BLaER1 (cell line): ENCODE results near the gene TMEM178B.

Experiments used
- H3K27ac ChIP-seq: shearing (Covaris generic); formaldehyde crosslinking; 2 replicates; pipeline ENCODE4 v1.8.1; 2022
- H3K27me3 ChIP-seq: shearing (Covaris generic); formaldehyde crosslinking; 2 replicates; pipeline ENCODE4 v1.8.1; 2022
- H3K36me3 ChIP-seq: shearing (Covaris generic); formaldehyde crosslinking; 2 replicates; pipeline ENCODE4 v1.8.1; 2022
- H3K4me1 ChIP-seq: shearing (Covaris generic); formaldehyde crosslinking; 2 replicates; pipeline ENCODE4 v1.8.1; 2022
- H3K4me2 ChIP-seq: shearing (Covaris generic); formaldehyde crosslinking; 2 replicates; pipeline ENCODE4 v1.8.1; 2022
- H3K4me3 ChIP-seq: shearing (Covaris generic); formaldehyde crosslinking; 2 replicates; pipeline ENCODE4 v1.8.1; 2022
- H3K9ac ChIP-seq: shearing (Covaris generic); formaldehyde crosslinking; 2 replicates; pipeline ENCODE4 v1.8.1; 2022
- H3K9me3 ChIP-seq: shearing (Covaris generic); formaldehyde crosslinking; 2 replicates; pipeline ENCODE4 v1.8.1; 2022
- H4K20me1 ChIP-seq: shearing (Covaris generic); formaldehyde crosslinking; 2 replicates; pipeline ENCODE4 v1.8.1; 2022
- Cebpa-rat ChIP-seq: shearing (Covaris generic); IDR thresholded peaks from 2 replicates; pipeline ENCODE4 v1.8.1; 2022

TMEM178B gene

DNA sequence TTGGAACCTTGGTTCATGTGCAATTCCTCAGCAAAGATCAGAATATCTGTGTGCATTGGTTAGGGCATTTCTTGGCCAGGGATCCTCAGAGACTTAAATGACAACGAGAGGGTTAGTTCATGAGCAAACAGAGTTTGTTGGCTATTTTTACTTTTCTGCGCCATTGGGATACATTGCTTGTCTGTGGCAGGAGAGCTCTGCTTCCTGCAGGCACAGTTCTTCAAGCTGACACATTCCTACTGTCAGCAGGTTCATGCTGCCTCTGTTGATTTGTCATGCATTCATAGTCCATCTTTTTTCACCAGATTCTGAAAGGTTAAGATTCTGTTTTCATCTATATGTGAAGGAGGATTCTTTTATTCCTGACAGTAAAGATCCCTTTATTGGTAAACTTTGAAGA is 139.4 kb downstream of the TMEM178B start:
- no peak overlapping the region for H3K9ac ChIP-seq
- H3K36me3 ChIP-seq = no peaks in the 10 kb centered on the region
- H3K4me1 ChIP-seq = no peaks in the 10 kb centered on the region
- no peak overlapping the region for H3K4me2 ChIP-seq
- TF ChIP-seq Cebpa-rat = no peak
- no peak overlapping the region for H3K4me3 ChIP-seq
- H4K20me1 ChIP-seq = no peaks in the 10 kb centered on the region
- no peaks in the 10 kb centered on the region for H3K27me3 ChIP-seq
- H3K9me3 ChIP-seq = no peaks in the 10 kb centered on the region
- no peak overlapping the region for H3K27ac ChIP-seq

DNA sequence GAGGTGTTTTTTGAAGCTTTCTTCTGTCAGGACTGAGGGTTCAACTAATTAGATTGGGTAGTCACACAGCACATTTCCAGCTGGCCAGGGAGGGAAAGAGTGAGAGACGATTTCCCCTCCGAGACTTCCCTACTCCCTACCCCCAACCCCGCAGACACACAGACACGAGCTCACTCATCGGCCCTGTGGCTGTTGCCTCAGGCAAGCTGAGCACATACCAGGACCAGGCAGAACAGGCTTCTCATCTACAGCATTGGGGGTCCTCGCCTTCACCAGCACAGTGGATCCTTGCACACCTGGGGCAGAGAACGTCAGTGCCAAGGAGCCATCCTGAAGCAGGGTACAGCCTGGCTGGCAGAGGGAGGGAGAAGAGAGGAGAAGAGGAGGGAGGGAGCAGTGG is 144.1 kb downstream of the TMEM178B start:
- Histone ChIP-seq H4K20me1 (no peaks in the 10 kb centered on the region), H3K9me3 (no peaks in the 10 kb centered on the region), H3K4me3 (no peak overlapping the region), H3K9ac (no peak overlapping the region), H3K27ac (no peak overlapping the region), H3K4me2 (no peak overlapping the region), H3K27me3 (no peaks in the 10 kb centered on the region), H3K4me1 (no peaks in the 10 kb centered on the region), H3K36me3 (no peaks in the 10 kb centered on the region)
- TF ChIP-seq Cebpa-rat = no peak

DNA sequence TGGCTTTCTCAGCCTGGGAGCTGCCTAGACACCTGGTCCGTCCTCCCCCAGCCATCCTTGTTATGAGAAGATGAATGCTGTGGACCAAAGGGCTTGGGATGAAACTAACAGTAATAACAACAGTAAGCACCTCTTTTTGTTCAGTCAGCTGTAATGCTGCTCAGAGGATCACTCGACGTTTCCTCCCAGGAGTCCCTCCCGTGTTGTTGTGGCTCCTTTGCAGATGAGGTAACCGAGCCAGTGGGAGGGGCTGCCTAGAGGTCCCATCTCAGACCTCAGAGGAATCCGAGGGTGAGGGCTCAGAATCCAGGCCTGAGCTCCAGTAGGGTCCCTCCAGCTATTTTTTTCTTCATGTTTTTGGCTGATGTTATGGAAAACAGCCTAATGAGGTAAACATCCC is 145.1 kb downstream of the TMEM178B start:
- H3K4me1 ChIP-seq = no peaks in the 10 kb centered on the region
- no peaks in the 10 kb centered on the region for H3K36me3 ChIP-seq
- TF ChIP-seq Cebpa-rat = no peak
- no peak overlapping the region for H3K27ac ChIP-seq
- no peaks in the 10 kb centered on the region for H3K27me3 ChIP-seq
- H4K20me1 ChIP-seq = no peaks in the 10 kb centered on the region
- no peak overlapping the region for H3K4me2 ChIP-seq
- no peak overlapping the region for H3K9ac ChIP-seq
- H3K9me3 ChIP-seq = no peaks in the 10 kb centered on the region
- H3K4me3 ChIP-seq = no peak overlapping the region

DNA sequence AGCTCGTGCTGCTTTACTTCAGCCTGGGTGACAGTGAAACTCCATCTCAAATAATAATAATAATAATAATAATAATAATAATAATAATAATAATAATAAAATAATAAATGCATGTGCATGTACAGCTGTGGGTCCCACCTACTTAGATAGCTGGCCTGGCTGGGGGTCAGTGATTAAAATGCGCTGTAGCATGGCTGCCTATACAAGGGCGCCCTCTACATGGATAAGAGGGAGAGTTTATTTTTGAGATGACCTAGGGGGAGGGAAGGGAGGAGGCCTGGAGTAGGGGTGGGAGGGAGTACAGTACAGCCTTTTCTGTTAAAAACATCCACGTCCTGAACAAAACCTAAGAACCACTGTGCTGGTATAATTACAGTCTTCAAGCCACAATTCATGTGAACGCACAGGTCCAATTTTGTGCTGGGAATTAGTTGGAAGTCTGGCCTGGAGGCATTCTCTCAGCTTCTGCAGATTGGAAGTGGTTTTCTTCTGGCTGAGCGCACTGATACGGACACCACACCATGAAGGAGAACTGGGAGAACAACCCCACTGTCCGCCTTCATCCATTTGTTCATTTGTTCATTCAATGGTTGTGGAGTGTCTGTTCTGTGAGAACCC is 146.5 kb downstream of the TMEM178B start:
- no peak for TF ChIP-seq Cebpa-rat
- Histone ChIP-seq H3K9me3 (no peaks in the 10 kb centered on the region), H3K4me2 (no peak overlapping the region), H3K4me1 (no peaks in the 10 kb centered on the region), H3K27ac (no peak overlapping the region), H3K27me3 (no peaks in the 10 kb centered on the region), H4K20me1 (no peaks in the 10 kb centered on the region), H3K4me3 (no peak overlapping the region), H3K9ac (no peak overlapping the region), H3K36me3 (no peaks in the 10 kb centered on the region)

DNA sequence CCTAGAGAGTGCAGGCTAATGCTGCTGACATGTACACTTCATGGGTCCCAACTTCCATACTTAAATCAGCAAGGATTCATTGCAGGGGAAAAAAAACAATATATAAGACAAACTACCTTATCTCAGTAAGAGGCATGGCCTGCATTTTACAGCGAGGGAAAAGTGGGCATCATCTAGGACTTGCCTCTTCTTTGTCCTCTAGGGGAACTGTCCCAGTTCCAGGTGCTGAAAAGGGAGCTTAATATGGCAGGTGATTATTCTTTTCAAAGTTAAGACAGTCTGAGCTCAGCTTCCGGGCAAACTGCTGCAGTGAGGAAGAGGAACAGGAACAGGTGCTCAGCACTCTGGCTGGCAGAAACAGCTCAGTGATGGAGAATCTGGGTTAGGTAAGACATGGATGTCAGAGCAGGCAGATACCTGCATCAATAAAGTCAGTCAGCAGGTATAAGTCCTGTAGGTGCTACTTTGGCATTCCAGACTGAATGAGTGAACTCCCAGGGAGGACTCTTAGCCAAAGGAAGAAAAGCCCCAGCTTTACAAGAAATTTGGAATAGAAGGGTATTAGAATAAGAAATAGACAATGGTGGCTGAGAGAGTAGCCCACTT is 147.2 kb downstream of the TMEM178B start:
- Histone ChIP-seq H4K20me1 (no peaks in the 10 kb centered on the region), H3K4me1 (no peaks in the 10 kb centered on the region), H3K9ac (no peak overlapping the region), H3K9me3 (no peaks in the 10 kb centered on the region), H3K27ac (no peak overlapping the region), H3K4me3 (no peak overlapping the region), H3K36me3 (no peaks in the 10 kb centered on the region), H3K27me3 (no peaks in the 10 kb centered on the region), H3K4me2 (no peak overlapping the region)
- TF ChIP-seq Cebpa-rat = no peak

DNA sequence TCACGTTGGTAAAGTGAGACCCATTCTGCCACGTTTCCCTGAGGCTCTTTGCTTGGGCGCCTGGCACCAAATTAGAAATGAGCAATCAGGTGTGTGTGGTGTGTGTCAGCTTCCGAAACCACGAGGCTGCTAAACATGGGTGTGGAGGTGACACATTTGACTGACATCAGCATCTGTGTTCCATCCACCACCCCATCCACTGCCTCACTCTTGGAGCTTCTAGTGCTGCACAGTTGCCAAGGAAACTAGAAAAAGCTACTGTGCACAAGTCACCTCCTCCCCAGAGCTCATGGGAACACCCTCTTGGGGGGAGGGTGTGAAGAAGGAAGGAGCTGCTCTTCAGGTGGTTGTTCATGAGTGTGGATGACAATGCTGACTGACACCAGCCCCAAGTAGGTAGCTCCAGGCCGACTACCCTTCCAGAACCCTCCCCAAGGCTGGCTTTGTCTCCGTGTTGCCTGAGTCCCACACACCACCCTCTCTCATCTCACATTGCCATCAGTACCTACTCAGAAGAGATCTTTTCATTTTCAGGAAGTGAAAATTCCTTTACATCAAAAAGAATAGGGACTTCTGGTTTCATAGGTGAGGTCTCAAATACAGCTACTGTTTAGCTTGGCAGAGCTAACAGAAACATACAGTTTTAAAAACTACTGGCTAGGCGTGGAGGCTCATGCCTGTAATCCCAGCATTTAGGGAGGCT is 152.2 kb downstream of the TMEM178B start:
- H3K9me3 ChIP-seq = no peaks in the 10 kb centered on the region
- H3K9ac ChIP-seq = no peak overlapping the region
- H3K4me1 ChIP-seq = no peaks in the 10 kb centered on the region
- H4K20me1 ChIP-seq = no peaks in the 10 kb centered on the region
- H3K27ac ChIP-seq = no peak overlapping the region
- TF ChIP-seq Cebpa-rat = no peak
- no peak overlapping the region for H3K4me2 ChIP-seq
- no peaks in the 10 kb centered on the region for H3K27me3 ChIP-seq
- H3K36me3 ChIP-seq = no peaks in the 10 kb centered on the region
- no peak overlapping the region for H3K4me3 ChIP-seq

DNA sequence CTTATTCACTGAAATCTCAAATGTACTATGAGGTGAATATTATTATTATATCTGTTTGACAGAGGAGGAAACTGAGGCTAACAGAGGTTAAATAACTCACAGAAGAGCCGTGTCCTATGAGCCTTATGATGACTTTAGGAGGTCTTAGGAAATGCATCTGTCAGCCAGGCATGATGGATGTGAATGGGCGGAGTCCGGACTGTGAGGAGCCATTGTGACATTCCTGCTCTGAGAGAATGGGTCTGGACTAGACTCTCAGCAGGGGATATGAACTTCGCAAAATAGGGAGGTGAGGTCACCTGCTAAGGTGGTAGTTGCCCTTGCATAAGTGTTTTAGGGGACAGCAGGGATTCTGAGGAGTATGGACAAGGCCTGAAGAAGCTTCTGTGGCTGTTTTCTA is 153.6 kb downstream of the TMEM178B start:
- H3K4me2 ChIP-seq = no peak overlapping the region
- no peaks in the 10 kb centered on the region for H3K9me3 ChIP-seq
- H3K36me3 ChIP-seq = no peaks in the 10 kb centered on the region
- no peak overlapping the region for H3K27ac ChIP-seq
- no peaks in the 10 kb centered on the region for H3K27me3 ChIP-seq
- no peaks in the 10 kb centered on the region for H3K4me1 ChIP-seq
- H4K20me1 ChIP-seq = no peaks in the 10 kb centered on the region
- no peak overlapping the region for H3K9ac ChIP-seq
- TF ChIP-seq Cebpa-rat = no peak
- H3K4me3 ChIP-seq = no peak overlapping the region

DNA sequence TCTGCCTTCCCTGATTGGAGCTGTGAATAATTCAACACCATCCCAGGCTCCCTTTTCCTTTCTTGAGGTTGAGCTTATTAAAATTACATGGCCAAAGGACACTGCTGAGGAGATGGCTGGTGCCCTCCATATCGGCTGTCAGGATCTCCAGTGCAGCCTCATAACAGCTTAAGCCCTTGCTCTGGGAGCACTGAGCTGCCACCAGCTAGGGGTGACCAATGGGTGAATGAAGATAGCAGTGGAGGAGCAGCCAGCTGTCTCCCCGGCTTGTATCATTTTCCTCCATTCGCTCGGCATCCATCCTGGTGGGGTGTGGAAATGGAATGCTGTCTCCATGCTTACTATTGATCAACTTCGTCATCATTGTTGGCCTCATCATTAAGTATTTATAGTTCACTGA is 154.6 kb downstream of the TMEM178B start:
- Histone ChIP-seq H3K9ac (no peak overlapping the region), H3K4me2 (no peak overlapping the region), H3K27me3 (no peaks in the 10 kb centered on the region), H3K27ac (no peak overlapping the region), H3K4me1 (no peaks in the 10 kb centered on the region), H4K20me1 (no peaks in the 10 kb centered on the region), H3K36me3 (no peaks in the 10 kb centered on the region), H3K9me3 (no peaks in the 10 kb centered on the region), H3K4me3 (no peak overlapping the region)
- TF ChIP-seq Cebpa-rat = no peak

DNA sequence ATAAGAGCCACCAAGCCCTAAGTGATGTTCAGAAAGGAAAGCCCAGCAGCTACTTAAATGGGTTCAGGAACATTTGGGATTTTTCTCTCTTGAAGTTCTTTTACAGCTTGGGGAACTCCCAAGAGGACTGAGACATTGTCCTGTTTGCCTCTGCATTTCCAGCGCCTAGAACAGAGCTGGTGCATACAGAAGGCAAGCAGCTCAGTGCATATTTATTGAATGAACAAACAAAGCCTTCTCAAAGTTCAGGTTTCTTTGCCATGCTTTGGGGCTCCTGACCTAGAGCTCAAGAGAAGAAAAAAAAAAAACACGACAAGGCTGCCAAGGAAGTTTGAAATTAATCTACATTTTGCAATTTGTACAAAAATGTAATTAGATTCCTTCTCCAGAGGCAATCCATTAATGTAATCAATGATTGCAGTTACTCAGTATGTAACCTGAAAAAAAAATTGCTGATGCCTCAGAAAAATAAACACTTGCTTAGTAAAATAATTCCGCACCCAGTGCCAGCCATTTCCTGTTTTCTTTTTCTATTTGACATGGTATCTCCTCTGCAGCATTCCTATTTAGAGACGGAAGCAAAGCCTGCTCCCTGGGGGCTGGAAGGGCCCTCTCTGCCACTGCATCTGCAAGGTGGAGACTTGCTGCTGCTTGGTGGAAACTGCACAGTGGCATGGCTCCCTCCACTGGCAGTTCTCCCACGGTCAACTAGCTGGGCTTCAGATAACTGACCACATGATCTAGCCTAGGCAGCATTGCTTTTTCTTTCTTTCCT is 157.3 kb downstream of the TMEM178B start:
- Histone ChIP-seq H3K4me1 (no peaks in the 10 kb centered on the region), H4K20me1 (no peaks in the 10 kb centered on the region), H3K4me3 (no peak overlapping the region), H3K27ac (no peak overlapping the region), H3K4me2 (no peak overlapping the region), H3K9me3 (no peaks in the 10 kb centered on the region), H3K27me3 (no peaks in the 10 kb centered on the region), H3K36me3 (no peaks in the 10 kb centered on the region), H3K9ac (no peak overlapping the region)
- TF ChIP-seq Cebpa-rat = no peak
